ENCODE measurements around the gene INF2.

INF2 gene

GRCh38 chr14:104677512-104678332, 11.7 kb upstream of the INF2 start:
- peak; percentile 32 to 52 (median 50) for DNase-seq

DNA sequence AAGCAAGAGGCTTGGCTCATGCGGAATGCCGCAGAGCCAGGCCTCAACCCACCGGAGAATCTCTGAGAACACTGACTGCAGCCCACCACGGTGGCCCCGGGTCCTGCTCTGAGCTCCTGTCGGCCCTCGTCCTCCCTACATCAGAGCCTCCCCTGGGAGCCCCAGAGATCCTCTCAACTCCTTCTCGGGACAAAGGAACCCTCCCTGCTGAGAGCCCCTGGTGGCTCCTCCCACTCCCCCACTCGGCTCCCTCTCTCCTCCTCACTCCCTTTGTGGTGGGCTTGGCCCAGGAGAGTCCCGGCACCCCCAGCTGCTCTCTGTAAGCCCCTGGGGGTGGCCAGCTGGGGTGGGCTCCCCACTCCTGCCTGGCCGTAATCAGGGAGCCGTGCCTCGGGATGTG, 11.1 kb upstream of the INF2 start:
- no peak for DNase-seq

DNA sequence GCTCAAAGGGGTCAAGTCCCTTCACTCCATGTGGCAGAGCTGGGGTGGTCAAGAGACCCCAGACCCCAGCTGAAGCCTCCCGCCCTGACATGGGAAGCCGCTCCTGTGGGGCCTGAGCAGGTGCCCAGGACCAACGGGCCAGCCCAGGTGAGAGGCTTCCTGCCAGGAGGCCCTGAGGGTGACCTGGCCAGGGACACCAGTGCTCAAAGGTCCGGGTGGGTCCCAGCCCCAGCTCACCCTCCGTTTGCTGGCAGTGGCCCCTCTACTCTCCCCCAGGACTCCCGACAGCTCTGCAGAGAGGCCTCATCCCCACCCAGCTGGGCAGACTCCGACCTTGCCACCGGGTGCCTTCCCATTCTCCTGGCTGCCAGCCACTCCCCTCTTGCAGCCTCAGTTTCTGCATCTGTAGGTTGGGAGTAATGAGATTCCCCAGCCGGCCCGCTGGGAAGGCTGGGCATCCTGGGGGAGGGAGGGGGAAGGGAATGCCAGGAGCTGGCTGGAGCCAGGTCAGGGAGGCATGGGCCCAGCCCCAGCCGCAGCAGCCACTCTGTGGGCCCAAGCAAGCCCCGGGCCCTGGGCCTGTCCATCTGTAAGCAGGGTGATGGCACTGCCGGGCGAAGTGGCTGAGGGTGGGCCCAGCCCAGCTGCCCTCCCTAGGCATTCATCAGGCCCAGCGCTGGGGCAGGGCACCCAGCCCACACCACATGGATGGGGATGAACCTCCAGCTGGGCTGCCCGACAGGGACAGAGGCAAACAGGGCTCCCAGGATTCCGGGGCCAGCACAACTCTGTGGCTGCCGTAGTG, 10.3 kb upstream of the INF2 start:
- DNase-seq: no peak

- DNase-seq: no peak
Measured at GRCh38 chr14:104680056-104680805, 9.2 kb upstream of the INF2 start.

DNA sequence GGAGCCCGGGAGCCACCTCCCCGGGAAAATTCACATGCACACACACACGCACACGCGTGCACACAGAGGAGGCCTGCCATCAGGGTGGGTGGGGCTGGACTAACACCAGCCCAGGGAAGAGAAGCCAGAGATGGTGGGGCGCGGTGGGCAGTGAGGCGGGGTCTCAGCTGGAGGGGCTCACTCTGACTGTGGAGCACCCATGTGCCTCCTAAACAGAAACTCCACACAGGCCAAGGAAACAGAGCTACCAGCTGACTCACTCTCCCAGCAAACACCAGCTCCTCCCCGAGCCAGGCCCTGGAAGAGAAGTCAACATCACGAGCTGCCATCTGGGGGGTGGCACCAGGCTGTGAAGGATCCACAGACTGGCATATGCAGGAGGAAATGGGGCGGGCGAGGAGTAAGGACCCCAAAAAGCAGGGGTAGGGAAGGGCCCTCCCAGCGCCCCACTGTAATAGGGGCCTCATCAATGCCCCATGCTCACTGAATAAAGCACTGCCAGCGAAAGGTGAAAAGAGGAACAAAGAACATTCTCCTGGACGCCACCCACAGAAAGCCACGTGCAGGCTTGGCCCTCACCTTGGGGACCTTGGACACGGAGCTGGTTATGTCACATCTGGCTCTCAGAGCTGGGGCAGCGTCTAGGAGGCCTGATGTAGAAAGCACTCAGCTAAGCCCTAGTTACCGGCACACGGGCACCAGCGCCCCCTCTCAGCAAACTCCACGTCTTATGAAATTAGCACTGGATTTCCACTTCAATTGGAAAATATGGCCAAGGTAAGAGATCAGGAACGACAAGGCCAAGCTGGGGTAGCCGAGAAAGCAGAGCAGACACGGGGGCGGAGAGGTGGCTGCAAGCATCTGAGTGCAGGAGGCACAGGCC, 8.4 kb upstream of the INF2 start:
- DNase-seq: no peak

GRCh38 chr14:104681689-104682074, 7.7 kb upstream of the INF2 start:
- DNase-seq: no peak

DNA sequence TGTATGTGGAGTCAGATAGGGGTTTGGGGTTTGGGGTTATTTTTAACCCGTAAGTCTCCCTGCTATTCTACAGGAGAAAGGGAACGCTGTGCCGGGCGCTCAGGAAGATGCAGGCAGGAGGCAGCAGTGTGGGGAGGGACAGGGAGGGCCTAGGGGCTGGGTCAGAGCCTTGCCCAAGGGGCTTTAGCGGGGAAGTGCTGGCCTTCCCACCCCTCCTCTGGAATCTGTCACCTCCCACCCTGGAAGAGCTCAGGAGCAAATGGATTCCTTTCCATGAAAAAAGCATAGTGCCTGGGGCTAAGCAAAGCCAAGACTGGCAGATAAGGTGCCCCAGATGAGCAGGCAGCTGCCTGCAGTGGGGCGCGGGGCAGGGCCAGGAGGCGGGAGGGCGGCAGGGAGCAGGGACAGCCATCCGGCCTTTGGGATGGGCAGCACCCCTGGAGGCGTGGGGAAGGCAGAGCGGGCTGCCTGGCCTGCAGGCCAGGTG, 7.3 kb upstream of the INF2 start:
- DNase-seq: no peak

DNA sequence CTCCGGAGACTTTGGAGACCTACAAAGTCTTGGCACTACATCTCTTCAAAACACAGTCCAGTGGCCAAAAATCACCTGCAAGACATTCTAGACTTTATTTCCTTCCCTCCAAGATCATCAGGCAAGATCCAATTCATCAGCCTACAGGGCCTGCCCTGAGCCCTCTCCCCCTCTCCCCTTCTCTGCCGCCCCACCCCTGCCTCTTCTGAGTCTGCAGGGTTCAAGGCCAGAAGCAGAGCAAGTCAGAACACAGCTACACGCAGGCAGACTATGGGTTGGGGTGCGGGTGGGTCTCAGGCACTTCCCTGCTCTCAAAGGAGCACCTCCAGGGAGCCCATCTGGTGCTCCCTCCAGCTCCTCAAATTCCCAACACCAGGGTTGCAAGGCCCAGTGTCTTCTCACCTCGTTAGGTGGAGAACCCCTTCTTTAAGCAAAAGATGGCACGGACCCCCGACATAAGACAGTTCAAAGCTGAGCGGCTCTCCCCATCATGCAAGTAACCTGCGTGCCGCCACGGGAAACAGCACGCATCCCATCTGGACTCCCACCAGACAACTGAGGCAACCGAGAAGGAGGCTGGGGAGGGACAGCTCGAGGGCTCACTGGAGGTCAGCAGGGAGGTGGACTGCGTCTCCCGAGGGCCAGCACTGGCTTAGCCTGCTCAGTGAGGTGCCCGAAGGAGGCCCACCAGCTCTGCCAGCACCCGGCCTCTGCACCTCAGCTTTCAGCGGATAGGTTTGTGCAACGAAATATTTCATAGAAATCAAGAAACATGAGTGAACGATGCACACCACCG, 5.6 kb upstream of the INF2 start:
- no peak for DNase-seq

DNA sequence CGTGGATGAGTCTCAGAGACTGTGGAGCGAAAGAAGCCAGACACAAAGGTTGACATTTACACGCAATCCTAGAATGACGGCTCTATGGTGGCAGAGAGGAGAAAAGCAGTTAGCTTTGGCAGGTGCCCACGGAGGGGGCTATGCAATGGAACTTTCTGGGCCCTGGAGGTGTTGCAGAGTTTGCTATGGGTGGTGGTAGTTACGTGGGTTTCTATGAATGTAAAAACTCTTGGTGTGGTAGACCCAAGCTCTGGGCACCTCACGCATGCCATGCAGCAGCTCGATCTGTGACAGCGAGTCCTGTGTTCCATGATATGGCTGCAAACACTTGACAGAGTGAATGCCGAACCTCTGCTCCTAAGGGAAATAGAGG, 5.0 kb upstream of the INF2 start:
- DNase-seq: no peak

DNA sequence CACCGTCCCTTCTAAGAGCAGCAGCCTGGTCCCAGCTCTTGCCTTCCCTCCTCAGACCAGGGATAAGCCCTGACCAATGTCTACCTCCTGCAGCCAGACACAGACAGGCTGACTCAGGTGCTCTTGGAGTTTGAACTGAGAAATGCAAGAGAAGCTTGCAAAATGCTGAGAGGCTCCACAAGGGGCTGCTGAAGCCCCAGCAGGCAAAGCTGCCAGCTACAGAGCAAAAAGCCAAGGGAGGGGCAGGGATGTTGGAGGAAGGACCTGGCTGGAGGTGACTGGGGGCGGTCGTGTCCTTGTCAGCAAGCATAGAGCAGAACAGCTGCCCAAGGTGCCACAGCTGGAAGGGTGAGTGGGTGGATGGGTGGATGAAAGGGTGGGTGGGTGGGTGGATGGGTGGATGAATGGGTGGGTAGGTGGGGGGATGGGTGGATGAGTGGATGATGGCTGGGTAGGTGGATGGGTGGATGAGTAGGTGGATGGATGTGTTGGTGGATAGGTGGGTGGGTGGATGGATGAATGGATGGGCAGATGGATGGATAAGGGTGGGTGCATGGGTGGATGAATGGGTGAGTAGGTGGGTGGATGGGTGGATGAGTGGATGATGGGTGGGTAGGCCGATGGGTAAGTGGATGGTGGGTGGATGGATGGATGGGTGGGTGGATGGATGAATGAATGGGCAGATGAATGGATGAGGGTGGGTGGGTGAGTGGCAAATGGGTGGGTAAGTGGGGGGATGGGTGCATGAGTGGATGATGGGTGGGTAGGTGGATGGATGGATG, 4.0 kb upstream of the INF2 start:
- DNase-seq: no peak

DNA sequence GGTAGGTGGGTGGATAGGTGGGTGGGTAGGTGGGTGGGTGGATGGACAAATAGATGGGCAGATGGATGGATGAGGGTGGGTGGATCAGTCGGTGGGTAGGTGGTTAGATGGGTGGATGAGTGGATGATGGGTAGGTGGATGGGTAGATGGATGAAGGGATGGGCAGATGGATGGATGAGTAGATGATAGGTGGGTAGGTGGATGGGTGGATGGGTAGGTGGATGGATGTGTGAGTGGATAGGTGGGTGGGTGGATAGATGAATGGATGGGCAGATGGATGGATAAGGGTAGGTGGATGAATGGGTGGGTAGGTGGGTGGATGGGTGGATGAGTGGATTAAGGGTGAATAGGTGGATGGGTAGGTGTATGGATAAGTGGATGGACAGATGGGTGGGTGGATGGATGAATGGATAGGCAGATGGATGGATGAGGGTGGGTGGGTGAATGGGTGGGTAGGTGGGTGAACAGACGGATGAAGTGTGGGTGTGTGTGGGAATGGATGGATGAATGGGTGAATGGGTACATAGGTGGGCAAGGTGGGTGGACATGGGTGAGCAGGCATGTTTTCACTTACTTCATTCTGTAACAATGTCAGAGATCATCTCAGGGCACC, 3.3 kb upstream of the INF2 start:
- DNase-seq: no peak

DNA sequence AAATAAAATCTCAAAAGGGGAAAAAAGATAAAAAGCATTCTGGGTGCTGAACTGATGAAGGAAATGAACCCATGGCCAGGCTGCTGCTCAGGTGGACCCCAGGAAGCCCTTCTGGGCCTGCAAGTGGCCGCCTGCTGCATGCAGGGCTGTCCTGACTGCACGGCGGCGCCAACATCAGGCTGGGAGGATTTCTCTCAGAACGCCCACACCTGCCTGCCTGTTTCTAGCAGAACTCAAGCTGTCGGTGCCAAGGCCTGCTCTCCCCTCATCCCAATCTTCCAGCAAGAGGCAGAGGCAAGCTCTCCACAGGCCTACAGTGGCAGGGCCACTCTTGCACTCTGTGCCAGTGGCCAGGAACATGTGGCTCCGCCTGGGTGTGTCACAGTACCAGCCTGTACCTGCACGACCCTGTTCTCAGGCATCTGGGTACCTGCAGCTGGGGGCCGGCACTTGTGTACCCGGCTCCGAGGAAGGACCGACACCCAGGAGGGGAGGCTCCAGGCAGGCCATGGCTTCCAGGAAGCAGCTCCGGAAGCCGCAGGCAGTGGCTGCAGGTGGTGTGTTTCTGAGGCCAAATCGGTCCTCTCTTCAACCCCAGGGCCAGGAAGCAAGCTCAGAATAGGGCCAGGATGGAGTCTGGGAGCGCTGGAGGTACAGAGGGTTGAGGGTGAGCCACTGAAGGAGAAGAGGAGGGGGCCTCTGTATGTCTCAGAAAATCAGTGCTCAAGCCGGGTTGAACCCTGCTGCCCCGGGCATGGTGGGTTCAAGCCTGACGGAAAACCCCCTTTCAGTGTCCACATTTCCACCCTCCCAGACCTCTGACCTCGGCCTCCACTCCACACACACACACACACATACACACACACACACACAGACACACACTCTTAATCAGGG, 2.5 kb upstream of the INF2 start:
- DNase-seq: no peak

DNA sequence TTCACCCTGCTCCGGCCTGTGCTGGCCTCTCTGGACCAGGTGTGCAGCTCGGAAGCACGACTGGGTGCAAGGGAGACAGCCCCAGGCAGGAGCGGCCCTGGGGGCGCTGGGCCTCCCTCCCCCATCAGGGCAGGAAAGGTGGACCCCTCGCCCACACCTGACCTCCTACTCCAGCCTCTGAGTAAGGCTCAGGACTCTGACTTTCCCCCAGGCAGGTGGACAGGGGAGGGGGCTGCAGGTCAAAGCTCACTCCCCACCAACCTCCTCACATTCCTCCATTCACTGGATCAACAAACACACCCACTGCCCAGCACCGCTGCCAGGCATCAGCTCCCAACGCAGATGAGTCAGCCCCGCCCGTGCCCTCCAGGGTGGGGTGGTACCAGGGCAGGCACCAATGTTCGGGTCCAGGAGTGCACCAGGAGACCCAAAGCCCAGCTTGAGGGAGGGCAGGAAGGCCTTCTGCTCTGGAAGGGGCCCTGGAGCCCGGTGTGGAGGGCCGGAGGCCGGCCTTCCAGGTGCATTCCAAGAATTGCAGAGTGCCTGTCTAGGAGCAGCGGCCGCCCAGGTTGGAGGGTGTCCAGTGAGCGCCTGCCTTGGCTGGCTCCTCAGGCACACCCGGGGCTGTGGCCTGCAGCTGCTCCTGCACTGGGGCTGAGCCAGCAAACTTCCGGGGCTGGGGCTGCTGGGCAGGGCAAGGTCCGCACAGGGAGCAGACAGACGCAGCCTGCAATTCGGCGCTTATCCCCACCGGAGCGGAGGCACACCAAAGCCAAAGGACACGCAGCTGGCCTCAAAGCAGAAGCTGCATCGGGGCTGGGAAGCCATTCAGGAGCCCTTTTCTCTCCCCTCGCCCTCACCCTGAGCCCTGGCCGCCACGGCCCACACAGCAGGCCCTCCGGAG, 1.6 kb upstream of the INF2 start:
- no peak for DNase-seq

DNA sequence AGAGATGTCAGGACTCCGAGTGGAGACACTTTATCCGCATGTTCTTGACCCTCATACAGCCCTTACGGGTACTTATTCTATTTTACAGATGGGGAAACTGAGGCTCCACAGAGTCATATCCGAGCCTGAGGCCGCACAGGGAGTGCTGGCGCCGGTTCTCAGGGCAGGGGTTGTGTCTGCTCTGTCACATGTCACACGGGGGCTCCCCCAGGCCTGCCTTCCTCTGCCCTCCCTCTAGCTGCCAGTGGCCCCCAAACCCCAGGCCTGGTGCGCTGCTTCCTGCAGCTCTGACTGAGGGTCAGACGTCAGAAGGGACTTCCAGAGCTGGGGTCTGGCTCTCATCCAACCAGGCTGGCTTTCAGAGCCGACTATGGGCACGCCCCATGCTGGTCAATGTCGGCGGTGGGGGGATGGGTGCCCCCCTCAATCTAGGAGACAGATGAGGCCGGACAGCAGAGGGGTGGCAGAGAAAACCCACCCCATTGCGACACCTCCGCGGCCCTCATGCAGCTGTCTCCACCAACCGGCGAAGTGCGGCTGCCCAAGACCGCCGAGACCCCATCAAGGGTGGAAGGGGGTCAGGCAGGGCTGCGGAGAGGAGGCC, 811 bp upstream of the INF2 start:
- DNase-seq: no peak

- DNase-seq: no peak
Measured at GRCh38 chr14:104689881-104690711, 678 bp downstream of the INF2 start.

DNA sequence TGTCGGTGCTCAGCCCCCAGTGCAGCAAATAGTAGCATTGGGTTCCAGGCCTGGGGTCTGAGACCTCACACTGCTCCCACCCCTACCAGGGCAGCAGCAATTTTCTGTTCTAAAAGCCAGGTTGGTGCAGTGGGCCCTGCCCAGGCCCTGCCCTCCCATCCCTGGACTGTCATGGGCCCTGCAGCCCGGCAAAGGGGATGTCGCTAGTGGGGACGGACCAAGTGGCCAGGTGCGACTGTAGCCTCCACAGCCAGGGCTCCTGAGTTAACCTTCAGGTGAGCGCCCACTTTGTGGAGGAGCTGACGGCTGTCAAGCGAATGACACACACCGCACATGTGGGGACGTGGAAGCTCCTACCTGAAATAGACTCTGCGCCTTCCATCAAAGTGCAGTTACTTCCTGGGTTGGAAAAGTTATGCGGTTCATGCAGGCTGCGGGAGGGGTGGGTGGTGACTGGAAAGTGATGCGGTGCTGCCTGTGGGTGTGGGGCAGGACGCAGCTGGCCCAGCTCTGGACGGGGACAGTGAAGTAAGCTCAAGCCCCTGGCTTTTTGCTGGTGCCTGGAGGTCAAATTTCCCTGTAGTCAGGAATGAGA, 1.5 kb downstream of the INF2 start:
- no peak for DNase-seq

All from activated CD4-positive, CD25-positive, alpha-beta regulatory T cell (primary cell).